ENCODE measurements around the gene JAK2. TPM values are rescaled to one million over a fixed set of nuclear protein-coding genes. Genes with fewer than 3 reads are reported as not detected.
"Not testable (repeated sequence)": the region's sequence is repeated elsewhere in the genome, so short reads cannot be mapped to it uniquely, and the experiment has no call there.

The JAK2 gene
- total RNA-seq, 1 experiment from 2014 or later, result 3.3 TPM

DNA sequence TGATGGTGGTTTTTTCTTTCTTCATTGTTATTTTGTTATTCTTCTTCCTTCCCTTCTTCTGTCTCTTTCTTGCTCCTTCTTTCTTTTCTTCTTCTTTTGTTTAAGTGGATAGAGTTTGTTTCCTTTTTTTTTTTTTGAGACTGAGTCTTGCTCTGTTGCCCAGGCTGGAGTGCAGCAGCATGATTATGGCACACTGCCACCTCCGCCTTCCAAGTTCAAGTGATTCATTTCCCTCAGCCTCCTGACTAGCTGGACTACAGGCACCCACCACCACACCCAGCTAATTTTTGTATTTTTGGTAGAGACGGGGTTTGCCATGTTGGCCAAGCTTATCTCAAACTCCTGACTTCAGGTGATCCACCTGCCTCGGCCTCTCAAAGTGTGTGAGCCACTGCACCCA, 40.3 kb downstream of the JAK2 start (continued):
- TF ChIP-seq HMGXB4 (CRISPR knock-in tag; IDR thresholded peaks at IDR 0.05), result no peak

GRCh38 chr9:5031941-5032340, 46.9 kb downstream of the JAK2 start:
- H3K4me1 Mint-ChIP-seq; CTCF ChIA-PET; H3K27ac Mint-ChIP-seq; H3K4me3 Mint-ChIP-seq; DNase-seq (ENCODE audit: low spot score); POLR2A ChIA-PET; ATAC-seq; H3K27me3 Mint-ChIP-seq (ENCODE audit: low read depth): not testable (repeated sequence)
- Mint-ChIP-seq H3K9me3 (peaks cover 35% of the 10 kb centered on the region), H3K36me3 (peaks cover 20% of the 10 kb centered on the region)

DNA sequence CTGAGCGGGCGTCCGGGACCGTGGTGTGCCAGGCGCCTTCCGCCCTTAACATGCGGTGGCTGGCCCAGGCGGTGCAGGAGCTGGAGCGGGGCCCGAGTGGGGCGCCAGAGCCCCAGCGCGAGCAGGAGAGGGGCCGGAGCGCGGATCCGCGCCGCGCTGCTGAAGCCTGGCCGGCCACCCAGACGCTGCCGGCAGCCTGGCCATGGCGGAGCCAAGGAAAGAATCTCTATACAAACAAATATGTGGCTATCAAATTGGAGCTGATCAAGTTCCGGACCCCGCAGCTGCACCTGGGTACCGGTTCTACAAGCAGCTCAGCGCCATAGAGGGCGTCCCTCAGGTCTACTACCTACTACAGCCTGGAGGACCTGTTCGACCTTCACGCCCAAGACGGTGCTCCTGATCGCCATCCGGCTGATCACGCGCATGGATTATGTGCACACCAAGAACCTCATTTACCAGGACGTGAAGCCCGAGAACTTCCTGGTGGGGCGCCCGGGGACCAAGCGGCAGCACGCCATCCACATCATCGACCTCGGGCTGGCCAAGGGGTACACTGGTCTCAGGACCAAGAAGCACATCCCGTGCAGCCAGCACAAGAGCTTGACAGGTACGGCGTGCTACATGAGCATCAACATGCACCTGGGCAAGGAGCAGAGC, 55.8 kb downstream of the JAK2 start:
- ATAC-seq, result peak; percentile 51
- H3K27ac Mint-ChIP-seq, result no peak overlapping the region
- H3K36me3 Mint-ChIP-seq, result peaks cover 9% of the 10 kb centered on the region
- no peak for DNase-seq (ENCODE audit: low spot score)
- TF ChIP-seq EMX1 (CRISPR knock-in tag; IDR thresholded peaks at IDR 0.05), result no peak
- TF ChIP-seq ZNF138 (CRISPR knock-in tag; conservative IDR thresholded peaks at IDR 0.05), result no peak
- TF ChIP-seq FOXP4 (CRISPR knock-in tag; IDR thresholded peaks at IDR 0.05), result no peak
- no peak for TF ChIP-seq NFE2L1 (CRISPR knock-in tag; IDR thresholded peaks at IDR 0.05)
- TF ChIP-seq FOXJ3 (CRISPR knock-in tag; IDR thresholded peaks at IDR 0.05; ENCODE audit: borderline replicate concordance), result no peak
- TF ChIP-seq ZBTB21 (CRISPR knock-in tag; IDR thresholded peaks at IDR 0.05; ENCODE audit: borderline replicate concordance), result no peak
- TF ChIP-seq HMGA2 (CRISPR knock-in tag; IDR thresholded peaks at IDR 0.05), result no peak
- no peak for TF ChIP-seq ZNF281 (CRISPR knock-in tag; IDR thresholded peaks at IDR 0.05)
- no peak for TF ChIP-seq TEAD1 (CRISPR knock-in tag; IDR thresholded peaks at IDR 0.05)
- no peak for TF ChIP-seq MXD4 (CRISPR knock-in tag; IDR thresholded peaks at IDR 0.05; ENCODE audit: borderline replicate concordance)
- TF ChIP-seq SOX15 (CRISPR knock-in tag; IDR thresholded peaks at IDR 0.05), result no peak
- TF ChIP-seq, protein P1, sequence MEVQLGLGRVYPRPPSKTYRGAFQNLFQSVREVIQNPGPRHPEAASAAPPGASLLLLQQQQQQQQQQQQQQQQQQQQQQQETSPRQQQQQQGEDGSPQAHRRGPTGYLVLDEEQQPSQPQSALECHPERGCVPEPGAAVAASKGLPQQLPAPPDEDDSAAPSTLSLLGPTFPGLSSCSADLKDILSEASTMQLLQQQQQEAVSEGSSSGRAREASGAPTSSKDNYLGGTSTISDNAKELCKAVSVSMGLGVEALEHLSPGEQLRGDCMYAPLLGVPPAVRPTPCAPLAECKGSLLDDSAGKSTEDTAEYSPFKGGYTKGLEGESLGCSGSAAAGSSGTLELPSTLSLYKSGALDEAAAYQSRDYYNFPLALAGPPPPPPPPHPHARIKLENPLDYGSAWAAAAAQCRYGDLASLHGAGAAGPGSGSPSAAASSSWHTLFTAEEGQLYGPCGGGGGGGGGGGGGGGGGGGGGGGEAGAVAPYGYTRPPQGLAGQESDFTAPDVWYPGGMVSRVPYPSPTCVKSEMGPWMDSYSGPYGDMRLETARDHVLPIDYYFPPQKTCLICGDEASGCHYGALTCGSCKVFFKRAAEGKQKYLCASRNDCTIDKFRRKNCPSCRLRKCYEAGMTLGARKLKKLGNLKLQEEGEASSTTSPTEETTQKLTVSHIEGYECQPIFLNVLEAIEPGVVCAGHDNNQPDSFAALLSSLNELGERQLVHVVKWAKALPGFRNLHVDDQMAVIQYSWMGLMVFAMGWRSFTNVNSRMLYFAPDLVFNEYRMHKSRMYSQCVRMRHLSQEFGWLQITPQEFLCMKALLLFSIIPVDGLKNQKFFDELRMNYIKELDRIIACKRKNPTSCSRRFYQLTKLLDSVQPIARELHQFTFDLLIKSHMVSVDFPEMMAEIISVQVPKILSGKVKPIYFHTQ (CRISPR knock-in tag; IDR thresholded peaks at IDR 0.05), result no peak
- TF ChIP-seq ZNF232 (CRISPR knock-in tag; IDR thresholded peaks at IDR 0.05), result no peak
- no peak for TF ChIP-seq SMAD3 (CRISPR knock-in tag; IDR thresholded peaks at IDR 0.05; ENCODE audit: borderline replicate concordance)
- TF ChIP-seq ZNF121 (CRISPR knock-in tag; IDR thresholded peaks at IDR 0.05), result no peak
- peaks cover 6% of the 10 kb centered on the region; the same call in 1 of the 2 replicates for H3K4me1 Mint-ChIP-seq
- no peak overlapping the region for H3K4me3 Mint-ChIP-seq
- ChIA-PET CTCF (no interaction called here), POLR2A (no interaction called here)
- H3K27me3 Mint-ChIP-seq (ENCODE audit: low read depth), result no peaks in the 10 kb centered on the region
- H3K9me3 Mint-ChIP-seq, result peaks cover 6% of the 10 kb centered on the region; the same call in 1 of the 2 replicates
